ENCODE results near the gene DDX1. TPM values are rescaled to one million over a fixed set of nuclear protein-coding genes. Genes with fewer than 3 reads are reported as not detected.

Gene DDX1
- total and polyA plus RNA-seq, 10 of the 15 experiments (the other 5 are each of a cell fraction or from before 2014, with no cell fraction given), result 53.2 to 134 (median 85.6) TPM

DNA sequence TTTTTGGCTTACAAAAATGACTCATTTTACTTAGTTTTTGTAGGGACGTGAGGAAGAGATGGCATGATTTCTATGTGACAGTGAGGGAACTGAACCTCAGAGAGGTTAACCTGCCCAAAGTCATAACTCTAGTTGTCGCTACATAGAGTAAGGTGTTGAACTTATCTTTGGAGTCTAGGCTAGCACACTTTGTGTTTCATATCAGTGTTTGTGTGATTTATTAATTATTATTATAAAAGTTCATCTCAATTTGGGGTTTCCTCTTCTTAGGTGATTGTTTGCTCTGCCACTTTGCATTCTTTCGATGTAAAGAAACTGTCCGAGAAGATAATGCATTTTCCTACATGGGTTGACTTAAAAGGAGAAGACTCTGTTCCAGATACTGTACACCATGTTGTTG, 28.3 kb downstream of the DDX1 start (continued):
- TF ChIP-seq, protein P1, sequence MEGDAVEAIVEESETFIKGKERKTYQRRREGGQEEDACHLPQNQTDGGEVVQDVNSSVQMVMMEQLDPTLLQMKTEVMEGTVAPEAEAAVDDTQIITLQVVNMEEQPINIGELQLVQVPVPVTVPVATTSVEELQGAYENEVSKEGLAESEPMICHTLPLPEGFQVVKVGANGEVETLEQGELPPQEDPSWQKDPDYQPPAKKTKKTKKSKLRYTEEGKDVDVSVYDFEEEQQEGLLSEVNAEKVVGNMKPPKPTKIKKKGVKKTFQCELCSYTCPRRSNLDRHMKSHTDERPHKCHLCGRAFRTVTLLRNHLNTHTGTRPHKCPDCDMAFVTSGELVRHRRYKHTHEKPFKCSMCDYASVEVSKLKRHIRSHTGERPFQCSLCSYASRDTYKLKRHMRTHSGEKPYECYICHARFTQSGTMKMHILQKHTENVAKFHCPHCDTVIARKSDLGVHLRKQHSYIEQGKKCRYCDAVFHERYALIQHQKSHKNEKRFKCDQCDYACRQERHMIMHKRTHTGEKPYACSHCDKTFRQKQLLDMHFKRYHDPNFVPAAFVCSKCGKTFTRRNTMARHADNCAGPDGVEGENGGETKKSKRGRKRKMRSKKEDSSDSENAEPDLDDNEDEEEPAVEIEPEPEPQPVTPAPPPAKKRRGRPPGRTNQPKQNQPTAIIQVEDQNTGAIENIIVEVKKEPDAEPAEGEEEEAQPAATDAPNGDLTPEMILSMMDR (IDR thresholded peaks at IDR 0.05 in 2 of 3, conservative IDR thresholded peaks at IDR 0.05 in 1 of 3; ENCODE audit: control insufficient read depth in 2 of 3, extremely low read depth in 1 of 3, insufficient read depth in 1 of 3, low read depth in 3 of 3, low read length in 3 of 3), result no peak
- TF ChIP-seq, protein P2, sequence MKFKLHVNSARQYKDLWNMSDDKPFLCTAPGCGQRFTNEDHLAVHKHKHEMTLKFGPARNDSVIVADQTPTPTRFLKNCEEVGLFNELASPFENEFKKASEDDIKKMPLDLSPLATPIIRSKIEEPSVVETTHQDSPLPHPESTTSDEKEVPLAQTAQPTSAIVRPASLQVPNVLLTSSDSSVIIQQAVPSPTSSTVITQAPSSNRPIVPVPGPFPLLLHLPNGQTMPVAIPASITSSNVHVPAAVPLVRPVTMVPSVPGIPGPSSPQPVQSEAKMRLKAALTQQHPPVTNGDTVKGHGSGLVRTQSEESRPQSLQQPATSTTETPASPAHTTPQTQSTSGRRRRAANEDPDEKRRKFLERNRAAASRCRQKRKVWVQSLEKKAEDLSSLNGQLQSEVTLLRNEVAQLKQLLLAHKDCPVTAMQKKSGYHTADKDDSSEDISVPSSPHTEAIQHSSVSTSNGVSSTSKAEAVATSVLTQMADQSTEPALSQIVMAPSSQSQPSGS (IDR thresholded peaks at IDR 0.05; ENCODE audit: low read length), result no peak
- TF ChIP-seq SUPT20H (IDR thresholded peaks at IDR 0.05; ENCODE audit: borderline replicate concordance, control insufficient read depth, low read depth, low read length), result no peak
- TF ChIP-seq ZNF217 (IDR thresholded peaks at IDR 0.05), result no peak
- no peak for TF ChIP-seq BCLAF1 (IDR thresholded peaks at IDR 0.05)
- TF ChIP-seq RBBP5 (conservative IDR thresholded peaks at IDR 0.05), result no peak
- TF ChIP-seq SIX5 (IDR thresholded peaks at IDR 0.05; ENCODE audit: low read depth, low read length, severe bottlenecking), result no peak
- no peak for TF ChIP-seq EZH2 (IDR thresholded peaks at IDR 0.05; ENCODE audit: borderline replicate concordance, control insufficient read depth, low read depth, low read length)
